Heart left ventricle (tissue), 16 donors: ENCODE data around the gene MT2A. TPM values are rescaled to one million over a fixed set of nuclear protein-coding genes. Genes with fewer than 3 reads are reported as not detected.

Experiments used
- ATAC-seq, 4 donors: fragments of 200-7000 bp; cut with Tn5 transposase; one replicate each; pipeline ENCODE4 v1.9.1; 2020 to 2022; ENCODE audit warnings: moderate library complexity in 4 of 4, mild to moderate bottlenecking in 3 of 4, moderate number of reproducible peaks in 1 of 4
- DNase-seq, 5 donors: peaks; one replicate each; pipeline ENCODE4 v3.0.0-alpha.2; 2020
- H3K27ac ChIP-seq, 12 donors: fragments of 200-600 bp; sonication (generic) in 4 of 12; one replicate each; pipeline versions ENCODE4 v1.5.0 to v1.8.0; 2016 to 2022; ENCODE audit warnings: mild to moderate bottlenecking in 2 of 12
- H3K27me3 ChIP-seq, 9 donors: fragments of 200-600 bp; sonication (generic) in 2 of 9; one replicate each; pipeline versions ENCODE4 v1.5.1 to v1.8.0; 2016 to 2022; ENCODE audit warnings: mild to moderate bottlenecking in 3 of 9
- H3K36me3 ChIP-seq, 9 donors: fragments of 200-600 bp; sonication (generic) in 2 of 9; one replicate each; pipeline versions ENCODE4 v1.5.0 to v1.8.0; 2018 to 2022; ENCODE audit warnings: mild to moderate bottlenecking in 2 of 9
- H3K4me1 ChIP-seq, 12 donors: fragments of 200-600 bp; sonication (generic) in 4 of 12; one replicate each; pipeline versions ENCODE4 v1.5.0 to v1.8.0; 2016 to 2022; ENCODE audit warnings: mild to moderate bottlenecking in 3 of 12
- H3K4me3 ChIP-seq, 12 donors: fragments of 200-600 bp; sonication (generic) in 4 of 12; one replicate each; pipeline versions ENCODE4 v1.5.0 to v1.8.0; 2017 to 2022; ENCODE audit warnings: mild to moderate bottlenecking in 9 of 12, moderate library complexity in 4 of 12
- H3K9me3 ChIP-seq, 12 donors: fragments of 200-600 bp; sonication (generic) in 4 of 12; one replicate each; pipeline versions ENCODE4 v1.5.0 to v1.8.0; 2016 to 2022; ENCODE audit warnings: mild to moderate bottlenecking in 1 of 12
- CTCF ChIP-seq, 12 donors: fragments of 200-600 bp; sonication (generic) in 4 of 12; IDR thresholded peaks; one replicate each; pipeline versions ENCODE4 v1.5.0 to v1.8.0; 2018 to 2022; ENCODE audit warnings: antibody characterized with exemption in 12 of 12, mild to moderate bottlenecking in 5 of 12
- POLR2A ChIP-seq, 2 donors: fragments of 450-650 bp; IDR thresholded peaks; one replicate each; pipeline ENCODE4 v1.6.1; 2017; ENCODE audit warnings: antibody characterized with exemption in 2 of 2, mild to moderate bottlenecking in 2 of 2, moderate library complexity in 2 of 2
- WGBS, 4 donors: extraction: QIAGEN DNeasy Blood & Tissue Kit in 2 of 4; methylation state at CpG; one replicate each; pipeline versions ENCODE4 v1.1.5 to v1.1.7; 2013 to 2018; 5-methylcytosine and 5-hydroxymethylcytosine counted together
- intact Hi-C, 10 donors: fragments of 100-400 bp; cut with DNase I; formaldehyde crosslinking; loops; one replicate each; pipeline versions ENCODE4 v1.11.1 to v1.14.2; 2022
- polyA plus RNA-seq, 2 donors: library from polyadenylated mRNA; stranded (reverse); fragments of 200-250 nt; gene quantifications; one replicate each; pipeline ENCODE4 v1.2.3, GENCODE V29; 2013
- total RNA-seq, 9 donors: library from RNA; depleted of rRNA in 2 of 9; stranded (reverse); fragments of >200 nt in 2 of 9; fragmentation: NEBNext Ultra II Directional in 3 of 9; extraction: Animal tissue kit (Norgen Biotek cat#: 25700) in 3 of 9; gene quantifications; one replicate each; pipeline versions ENCODE4 v1.1.0 to v1.2.4, GENCODE V29; 2016 to 2023
- donor health status: ischemic (EF 13 %, LVEDD 7.1; RV severe dilation, severe dysfunction).
- donor health status: healthy with polysubstance abuse.
- donor health status: DM: no; HTN: yes; CAD: no.
- donor health status: DM: no; HTN: no; CAD: no.
- donor health status: ischemic (EF 25% LVEDD 6.9; RV normal size, moderate dysfunction).
- donor health status: ischemic (EF 25% LVEDD 5.7; RV mildly dilated, moderate dysfunction).
- donor health status: healthy.
- donor health status: DM: yes; HTN: yes; CAD: no.
- donor health status: ischemic (EF 35%, LVEDD 5.7; RV mildly dilated, moderate dysfunction).
- donor health status: nonischemic (EF 11% LVEDD 7.7; RV severe dilation, severe dysfunction).
- donor health status: DM: yes; HTN: yes; CAD: no.
- donor health status: PGD.
- donor health status: ischemic (EF 29% LVEDD 5.4; RV normal size, mild dysfunction).
- donor health status: nonischemic (EF 23%, LVEDD 6.1; RV moderate dilation, normal function).

Gene MT2A
- total and polyA plus RNA-seq, 11 donors: 44.3 to 318 (median 125) TPM

- Histone ChIP-seq H3K4me1 (peaks cover 8 to 56% (median 45%) of the 10 kb centered on the region in 12 donors), H3K9me3 (no peaks in the 10 kb centered on the region), H3K36me3 (no peaks in the 10 kb centered on the region), H3K27ac (peak overlapping the region; percentile 86 to 99 (median 96)), H3K4me3 (no peak overlapping the region), H3K27me3 (peaks cover 0 to 2% (median 0%) of the 10 kb centered on the region in 9 donors)
- intact Hi-C loops: loop anchor here (2.0 to 10.0 kb wide), 6 partner anchors 27 to 179 kb away; partner anchors contain the start of genes MT1X (in 6 of the 10) and MT1M (in 1 of the 10)
- 43 to 61% (median 56%) methylated on average over 3 of the region's 3 CpGs for WGBS, 4 donors
- TF ChIP-seq CTCF (IDR thresholded peaks at IDR 0.05) (no peak), POLR2A (IDR thresholded peaks at IDR 0.05) (no peak)
- no peak for ATAC-seq
- DNase-seq: peak in 2 of 5 donors; percentile 41 to 46
Measured at GRCh38 chr16:56606071-56606475, 2.3 kb upstream of the MT2A start.

DNA sequence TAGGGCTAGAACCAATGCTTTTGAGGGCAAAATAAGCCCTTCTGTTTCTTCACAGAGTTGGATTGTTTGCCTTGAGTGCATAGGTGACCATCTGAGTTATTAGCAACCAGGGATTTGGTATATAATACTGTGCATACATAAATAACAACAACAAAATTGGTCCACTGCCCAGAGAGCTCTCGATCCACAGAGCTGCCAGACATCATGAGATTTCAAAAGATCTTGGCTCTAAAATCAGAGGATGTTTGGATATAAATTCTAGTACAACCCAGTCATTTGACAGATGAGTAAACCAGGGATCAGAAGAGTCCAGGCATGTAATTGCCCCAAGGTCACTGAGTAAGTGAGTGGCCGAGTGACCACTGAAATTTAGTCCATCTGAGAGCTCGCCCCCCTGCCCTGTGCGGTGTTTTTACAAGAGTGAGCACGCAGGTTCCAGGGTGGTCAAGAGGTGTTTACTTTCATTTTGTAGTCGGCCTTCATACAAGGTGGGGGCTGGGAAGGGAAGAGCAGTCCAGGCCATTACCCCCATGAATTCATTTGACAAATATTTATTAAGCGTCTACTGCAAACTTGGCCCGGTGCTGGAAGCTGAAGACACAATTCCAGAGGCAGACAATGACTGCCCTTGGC lies 1.8 kb upstream of the MT2A start:
- intact Hi-C loops: loop anchor here (2.0 to 10.0 kb wide), 6 partner anchors 26 to 178 kb away; partner anchors contain the start of genes MT1X (in 6 of the 10) and MT1M (in 1 of the 10)
- WGBS, 4 donors: 33 to 53% (median 37%) methylated on average over 7 to 8 of the region's 8 CpGs
- no peak for DNase-seq
- peak overlapping the region in 2 of 12 donors; percentile 12 to 18 for H3K4me3 ChIP-seq
- H3K4me1 ChIP-seq: peaks cover 9 to 61% (median 51%) of the 10 kb centered on the region in 12 donors
- H3K27ac ChIP-seq: peak overlapping the region; percentile 86 to 99 (median 96)
- H3K27me3 ChIP-seq: no peaks in the 10 kb centered on the region
- no peaks in the 10 kb centered on the region for H3K9me3 ChIP-seq
- ATAC-seq: no peak
- H3K36me3 ChIP-seq: no peaks in the 10 kb centered on the region
- no peak for TF ChIP-seq POLR2A (IDR thresholded peaks at IDR 0.05)
- TF ChIP-seq CTCF (IDR thresholded peaks at IDR 0.05): no peak

DNA sequence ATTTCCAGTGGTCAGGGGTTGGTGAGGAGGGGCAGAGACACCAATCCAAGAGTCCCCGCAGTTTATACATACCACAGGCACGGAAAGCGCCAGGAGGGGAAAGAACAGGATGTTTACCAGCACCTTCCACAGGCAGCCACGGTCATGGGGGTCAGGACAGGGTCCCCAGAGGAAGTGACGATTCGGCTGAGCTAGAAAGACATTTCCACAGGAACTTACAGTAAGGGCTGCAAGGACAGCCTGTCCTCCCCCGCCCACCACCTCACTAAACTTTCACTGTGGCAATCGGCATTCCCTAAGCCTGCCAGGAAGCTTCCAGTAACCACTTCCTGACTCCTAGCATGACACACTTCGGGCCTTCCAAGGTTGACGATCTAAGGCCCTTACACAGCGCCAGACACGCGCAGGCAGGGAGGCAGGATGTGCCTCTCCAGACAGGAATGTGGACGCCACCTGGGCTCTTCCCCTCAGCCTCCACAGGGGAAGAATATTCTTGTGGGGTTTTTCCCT lies 1.2 kb upstream of the MT2A start:
- peak; percentile 27 to 56 (median 31) for ATAC-seq
- no peak for TF ChIP-seq POLR2A (IDR thresholded peaks at IDR 0.05)
- TF ChIP-seq CTCF (IDR thresholded peaks at IDR 0.05): no peak
- peak overlapping the region; percentile 86 to 99 (median 96) for H3K27ac ChIP-seq
- H3K4me3 ChIP-seq: peak overlapping the region in 2 of 12 donors; percentile 18 to 71
- 43 to 56% (median 51%) methylated on average over 13 to 14 of the region's 14 CpGs for WGBS, 4 donors
- no peaks in the 10 kb centered on the region for H3K27me3 ChIP-seq
- intact Hi-C loops: loop anchor here (2.0 to 10.0 kb wide), 6 partner anchors 26 to 178 kb away; partner anchors contain the start of genes MT1X (in 6 of the 10) and MT1M (in 1 of the 10)
- H3K9me3 ChIP-seq: no peaks in the 10 kb centered on the region
- peak; percentile 67 to 91 (median 75) for DNase-seq
- H3K4me1 ChIP-seq: peaks cover 9 to 67% (median 56%) of the 10 kb centered on the region in 12 donors
- no peaks in the 10 kb centered on the region for H3K36me3 ChIP-seq

DNA sequence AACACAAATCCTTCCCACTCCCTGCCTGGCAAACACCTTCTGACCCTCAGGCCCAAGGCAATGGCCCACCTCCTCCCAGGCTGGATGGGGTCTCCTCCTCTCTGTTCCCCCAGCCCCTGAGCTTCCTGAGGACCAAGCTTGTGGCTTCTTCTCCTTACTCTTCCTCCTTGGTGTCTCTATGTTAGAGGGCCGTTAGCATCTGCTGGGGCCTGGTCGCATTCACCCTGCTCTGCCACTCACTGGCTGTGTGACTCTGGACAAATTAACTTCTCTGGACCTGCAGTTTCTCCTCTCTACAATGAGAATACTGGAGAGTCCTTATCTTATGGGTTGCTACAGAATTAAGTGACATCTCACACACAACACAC lies 725 bp upstream of the MT2A start:
- H3K36me3 ChIP-seq: no peaks in the 10 kb centered on the region
- no peaks in the 10 kb centered on the region for H3K27me3 ChIP-seq
- H3K4me1 ChIP-seq: peaks cover 9 to 70% (median 57%) of the 10 kb centered on the region in 12 donors
- intact Hi-C loops: loop anchor here (1.0 to 10.0 kb wide), 11 partner anchors 17 to 177 kb away; partner anchors contain the start of genes MT1X (in 8 of the 10), MT1E (in 2 of the 10), MT1A (in 1 of the 10) and MT1M (in 1 of the 10)
- ATAC-seq (no peak), DNase-seq (no peak)
- peak overlapping the region in 11 of 12 donors; percentile 59 to 87 (median 71) for H3K4me3 ChIP-seq
- peak overlapping the region; percentile 86 to 99 (median 96) for H3K27ac ChIP-seq
- TF ChIP-seq CTCF (IDR thresholded peaks at IDR 0.05) (no peak), POLR2A (IDR thresholded peaks at IDR 0.05) (no peak)
- H3K9me3 ChIP-seq: no peaks in the 10 kb centered on the region
- WGBS, 4 donors: 64 to 84% (median 78%) methylated on average over 2 of the region's 2 CpGs
